Measurements from ENCODE around the gene WDR31. TPM values are rescaled to one million over a fixed set of nuclear protein-coding genes. Genes with fewer than 3 reads are reported as not detected.

Gene WDR31
- total RNA-seq, 1 experiment from 2014 or later: 1.7 TPM

DNA sequence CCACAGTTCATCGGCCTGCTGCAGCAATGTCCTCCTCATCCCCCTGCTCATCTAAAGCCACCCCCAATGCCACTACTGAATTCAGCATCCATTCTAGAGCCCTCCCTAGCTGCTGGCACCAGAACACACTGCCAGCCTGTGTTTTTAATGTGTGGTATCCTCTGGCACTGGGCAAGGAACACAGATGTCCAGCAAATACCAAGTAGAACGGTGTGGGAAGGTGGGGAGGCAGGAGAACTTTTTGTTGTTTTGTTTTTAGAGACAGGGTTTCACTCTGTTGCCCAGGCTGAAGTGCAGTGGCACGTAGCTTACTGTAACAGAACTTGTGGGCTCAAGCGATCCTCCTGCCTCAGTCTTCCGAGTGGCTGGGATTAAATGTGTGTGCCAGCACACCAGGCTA, 32.0 kb upstream of the WDR31 start:
- Histone ChIP-seq H3K9ac (ENCODE audit: low read length) (no peak overlapping the region), H2AFZ (ENCODE audit: low read length) (no peak overlapping the region), H3K36me3 (ENCODE audit: low read depth, low read length) (peaks cover 3% of the 10 kb centered on the region; the same call in 1 of the 2 replicates), H3K27me3 (ENCODE audit: low read length) (no peaks in the 10 kb centered on the region), H3K4me2 (ENCODE audit: low read length) (no peak overlapping the region), H3K79me2 (ENCODE audit: low read length) (peaks cover 14% of the 10 kb centered on the region), H3F3A (ENCODE audit: low read length, unreplicated experiment) (no peaks in the 10 kb centered on the region), H3K9me2 (replicated peaks; ENCODE audit: low read length) (no peaks in the 10 kb centered on the region), H3K9me3 (ENCODE audit: low read length) (no peaks in the 10 kb centered on the region), H3K4me1 (ENCODE audit: insufficient read depth, low read length) (peaks cover 6% of the 10 kb centered on the region; the same call in 1 of the 2 replicates), H3K4me3 (ENCODE audit: low read length) (no peak overlapping the region), H3K27ac (ENCODE audit: low read length) (no peak overlapping the region), H4K20me1 (ENCODE audit: low read length) (no peaks in the 10 kb centered on the region)
- TF ChIP-seq EZH2phosphoT487 (IDR thresholded peaks at IDR 0.05; ENCODE audit: borderline replicate concordance, low read length) (no peak), EZH2 (IDR thresholded peaks at IDR 0.05; ENCODE audit: low read length, unreplicated experiment) (no peak)
- TF ChIP-seq, protein P1, sequence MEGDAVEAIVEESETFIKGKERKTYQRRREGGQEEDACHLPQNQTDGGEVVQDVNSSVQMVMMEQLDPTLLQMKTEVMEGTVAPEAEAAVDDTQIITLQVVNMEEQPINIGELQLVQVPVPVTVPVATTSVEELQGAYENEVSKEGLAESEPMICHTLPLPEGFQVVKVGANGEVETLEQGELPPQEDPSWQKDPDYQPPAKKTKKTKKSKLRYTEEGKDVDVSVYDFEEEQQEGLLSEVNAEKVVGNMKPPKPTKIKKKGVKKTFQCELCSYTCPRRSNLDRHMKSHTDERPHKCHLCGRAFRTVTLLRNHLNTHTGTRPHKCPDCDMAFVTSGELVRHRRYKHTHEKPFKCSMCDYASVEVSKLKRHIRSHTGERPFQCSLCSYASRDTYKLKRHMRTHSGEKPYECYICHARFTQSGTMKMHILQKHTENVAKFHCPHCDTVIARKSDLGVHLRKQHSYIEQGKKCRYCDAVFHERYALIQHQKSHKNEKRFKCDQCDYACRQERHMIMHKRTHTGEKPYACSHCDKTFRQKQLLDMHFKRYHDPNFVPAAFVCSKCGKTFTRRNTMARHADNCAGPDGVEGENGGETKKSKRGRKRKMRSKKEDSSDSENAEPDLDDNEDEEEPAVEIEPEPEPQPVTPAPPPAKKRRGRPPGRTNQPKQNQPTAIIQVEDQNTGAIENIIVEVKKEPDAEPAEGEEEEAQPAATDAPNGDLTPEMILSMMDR (conservative IDR thresholded peaks at IDR 0.05; ENCODE audit: low read depth, low read length): no peak
- ChIA-PET POLR2A (ENCODE audit: unreplicated experiment) (no interaction called here), CTCF (no interaction called here)
- DNase-seq: no peak
- no peak for ATAC-seq
- BruUV-seq (replicated peaks): no TSS peak
- intact Hi-C loops (cut with micrococcal nuclease): no loop called here

DNA sequence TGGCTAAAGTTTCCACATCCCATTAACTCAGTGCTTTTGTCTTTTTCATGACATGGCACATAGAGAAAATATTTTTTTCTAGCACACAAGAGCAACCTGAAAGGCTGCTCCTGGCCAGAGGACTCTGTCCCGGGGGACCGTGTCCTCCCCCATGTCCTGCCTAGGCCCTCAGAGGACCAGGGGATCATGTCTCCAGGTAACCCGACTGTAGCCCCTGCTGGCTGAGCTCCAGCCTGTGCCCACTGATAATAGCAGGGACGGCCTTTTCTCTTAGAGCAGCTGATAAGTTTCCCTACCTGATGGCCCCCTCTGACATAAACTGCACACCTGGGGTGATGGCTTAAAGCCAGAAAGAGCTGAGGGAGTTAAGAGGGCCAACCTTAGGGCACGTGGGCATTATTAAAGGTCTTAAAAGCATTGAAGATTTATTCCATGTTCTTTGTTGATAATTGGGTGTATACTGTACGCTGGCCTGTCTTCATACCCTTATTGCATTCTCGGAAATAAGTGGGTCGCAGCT, 30.8 kb upstream of the WDR31 start:
- Histone ChIP-seq H3K36me3 (ENCODE audit: low read depth, low read length) (peaks cover 3% of the 10 kb centered on the region; the same call in 1 of the 2 replicates), H3K79me2 (ENCODE audit: low read length) (peaks cover 9% of the 10 kb centered on the region), H2AFZ (ENCODE audit: low read length) (no peak overlapping the region), H3K9me2 (replicated peaks; ENCODE audit: low read length) (no peaks in the 10 kb centered on the region), H3K4me3 (ENCODE audit: low read length) (no peak overlapping the region), H3K9ac (ENCODE audit: low read length) (no peak overlapping the region), H3K9me3 (ENCODE audit: low read length) (no peaks in the 10 kb centered on the region), H3F3A (ENCODE audit: low read length, unreplicated experiment) (no peaks in the 10 kb centered on the region), H3K4me2 (ENCODE audit: low read length) (no peak overlapping the region), H3K27ac (ENCODE audit: low read length) (no peak overlapping the region), H3K4me1 (ENCODE audit: insufficient read depth, low read length) (peaks cover 6% of the 10 kb centered on the region; the same call in 1 of the 2 replicates), H4K20me1 (ENCODE audit: low read length) (no peaks in the 10 kb centered on the region), H3K27me3 (ENCODE audit: low read length) (no peaks in the 10 kb centered on the region)
- intact Hi-C loops (cut with micrococcal nuclease): no loop called here
- no peak for ATAC-seq
- no TSS peak for BruUV-seq (replicated peaks)
- ChIA-PET CTCF (no interaction called here), POLR2A (ENCODE audit: unreplicated experiment) (no interaction called here)
- TF ChIP-seq, protein P1 (conservative IDR thresholded peaks at IDR 0.05; ENCODE audit: low read depth, low read length): no peak
- DNase-seq: no peak

DNA sequence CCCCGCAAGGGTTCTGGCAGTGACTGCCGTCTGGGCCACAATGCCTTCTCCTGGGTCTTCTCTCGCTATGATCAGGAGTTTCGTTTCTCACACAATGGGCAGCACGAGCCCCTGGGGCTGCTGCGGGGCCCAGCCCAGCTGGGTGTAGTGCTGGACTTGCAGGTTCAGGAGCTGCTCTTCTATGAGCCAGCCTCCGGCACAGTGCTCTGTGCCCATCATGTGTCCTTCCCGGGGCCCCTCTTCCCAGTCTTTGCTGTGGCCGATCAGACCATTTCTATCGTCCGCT, 29.7 kb upstream of the WDR31 start:
- TF ChIP-seq, protein P1 (conservative IDR thresholded peaks at IDR 0.05; ENCODE audit: low read depth, low read length): no peak
- TF ChIP-seq EZH2 (IDR thresholded peaks at IDR 0.05; ENCODE audit: low read length, unreplicated experiment): no peak
- TF ChIP-seq EZH2phosphoT487 (IDR thresholded peaks at IDR 0.05; ENCODE audit: borderline replicate concordance, low read length): no peak
- H3F3A ChIP-seq (ENCODE audit: low read length, unreplicated experiment): no peaks in the 10 kb centered on the region
- intact Hi-C loops (cut with micrococcal nuclease): no loop called here
- no peaks in the 10 kb centered on the region for H3K79me2 ChIP-seq (ENCODE audit: low read length)
- H3K9ac ChIP-seq (ENCODE audit: low read length): no peak overlapping the region
- no peak for DNase-seq
- H3K4me2 ChIP-seq (ENCODE audit: low read length): no peak overlapping the region
- H3K9me3 ChIP-seq (ENCODE audit: low read length): no peaks in the 10 kb centered on the region
- H3K27me3 ChIP-seq (ENCODE audit: low read length): no peaks in the 10 kb centered on the region
- no TSS peak for BruUV-seq (replicated peaks)
- no peak overlapping the region for H2AFZ ChIP-seq (ENCODE audit: low read length)
- no peak for ATAC-seq
- no peak overlapping the region for H3K27ac ChIP-seq (ENCODE audit: low read length)
- no peaks in the 10 kb centered on the region for H4K20me1 ChIP-seq (ENCODE audit: low read length)
- no peaks in the 10 kb centered on the region for H3K4me1 ChIP-seq (ENCODE audit: insufficient read depth, low read length)
- H3K4me3 ChIP-seq (ENCODE audit: low read length): no peak overlapping the region
- POLR2A ChIA-PET (ENCODE audit: unreplicated experiment): no interaction called here
- H3K9me2 ChIP-seq (replicated peaks; ENCODE audit: low read length): no peaks in the 10 kb centered on the region
- peaks cover 3% of the 10 kb centered on the region; the same call in 1 of the 2 replicates for H3K36me3 ChIP-seq (ENCODE audit: low read depth, low read length)
- CTCF ChIA-PET: interaction anchor here (0.6 kb wide), 1 partner anchor 170 kb away, joined by 5 read pairs; no protein-coding TSS in a partner anchor
